Right lobe of liver (tissue), 4 donors: ENCODE measurements around the gene RREB1.

Source experiments
- CTCF ChIP-seq, 4 donors: fragments of 200-600 bp in 3 of 4; fragments of 450-650 bp in 1 of 4; IDR thresholded peaks; one replicate each; pipeline versions ENCODE4 v1.5.1 to v1.8.0; 2016 to 2022; ENCODE audit warnings: antibody characterized with exemption in 4 of 4, mild to moderate bottlenecking in 2 of 4
- POLR2A ChIP-seq: fragments of 450-650 bp; IDR thresholded peaks from one replicate; pipeline ENCODE4 v1.6.1; 2017; ENCODE audit warnings: antibody characterized with exemption, mild to moderate bottlenecking
- donor health status: DM: no; HTN: no; CAD: no.
- donor health status: DM: no; HTN: no; CAD: no.
- donor health status: DM: no; HTN: yes; CAD: no.

GRCh38 chr6:7245668-7246393 lies 138.1 kb downstream of the RREB1 start:
- TF ChIP-seq CTCF (IDR thresholded peaks at IDR 0.05) (no peak), POLR2A (no peak)
